SU-DHL-6 (cell line): ENCODE data around the gene DCHS1.

Source experiments
- H2AFZ ChIP-seq: fragments of 200-600 bp; sonication (generic); 2 replicates; pipeline ENCODE4 v1.6.1; 2014; ENCODE audit warnings: low read depth, mild to moderate bottlenecking, moderate library complexity, mixed read lengths, antibody characterized with exemption, low read length; ENCODE audit not compliant: severe bottlenecking
- H3F3A ChIP-seq: fragments of 200-600 bp; shearing (Covaris generic); 2 replicates; pipeline ENCODE4 v1.6.0; 2016; ENCODE audit warnings: antibody characterized with exemption, mild to moderate bottlenecking; ENCODE audit not compliant: insufficient read depth
- H3K27ac ChIP-seq: fragments of 200-600 bp; sonication (generic); 2 replicates; pipeline ENCODE4 v1.5.1; 2016; ENCODE audit warnings: low read depth, mild to moderate bottlenecking, low read length, moderate library complexity, mixed read lengths
- H3K27me3 ChIP-seq: fragments of 200-600 bp; sonication (generic), shearing (Covaris generic); 2 replicates; pipeline ENCODE4 v1.6.0; 2014; ENCODE audit warnings: mild to moderate bottlenecking, low read length
- H3K36me3 ChIP-seq: fragments of 200-600 bp; sonication (generic); 2 replicates; pipeline ENCODE4 v1.6.1; 2014; ENCODE audit warnings: mild to moderate bottlenecking, low read length, mixed read lengths
- H3K4me2 ChIP-seq: fragments of 300-600, 200-600 bp; shearing (Covaris generic), sonication (generic); 2 replicates; pipeline ENCODE4 v1.6.0; 2014; ENCODE audit warnings: low read length, low read depth, mild to moderate bottlenecking; ENCODE audit not compliant: poor library complexity, severe bottlenecking
- H3K4me3 ChIP-seq: fragments of 200-600 bp; sonication (generic); 2 replicates; pipeline ENCODE4 v1.5.1; 2014; ENCODE audit warnings: antibody characterized with exemption, low read length, mild to moderate bottlenecking, mixed read lengths; ENCODE audit not compliant: insufficient read depth, poor library complexity, severe bottlenecking
- H3K79me2 ChIP-seq: fragments of 200-600 bp; sonication (generic); 2 replicates; pipeline ENCODE4 v1.6.1; 2014; ENCODE audit warnings: mild to moderate bottlenecking, low read length, moderate library complexity; ENCODE audit not compliant: insufficient read depth
- H3K9ac ChIP-seq: fragments of 200-600 bp; sonication (generic); 2 replicates; pipeline ENCODE4 v1.7.0; 2014; ENCODE audit warnings: mild to moderate bottlenecking, low read length
- H3K9me2 ChIP-seq: fragments of 200-600 bp; sonication (generic); replicated peaks from 2 replicates; pipeline ENCODE4 v1.6.1; 2014; ENCODE audit warnings: low read length; ENCODE audit not compliant: insufficient read depth
- H3K9me3 ChIP-seq: fragments of 200-600 bp; sonication (generic); 2 replicates; pipeline ENCODE4 v1.6.1; 2014; ENCODE audit warnings: low read length, mixed read lengths; ENCODE audit not compliant: insufficient read depth
- H4K20me1 ChIP-seq: fragments of 200-600 bp; sonication (generic); 2 replicates; pipeline ENCODE4 v1.6.1; 2014; ENCODE audit warnings: low read depth, mild to moderate bottlenecking, antibody characterized with exemption, low read length, moderate library complexity, mixed read lengths
- CTCF ChIP-seq: fragments of 200-600 bp; sonication (generic); IDR thresholded peaks from one replicate; pipeline ENCODE4 v1.5.1; 2017; ENCODE audit warnings: antibody characterized with exemption, mild to moderate bottlenecking, low read length, moderate library complexity; ENCODE audit not compliant: insufficient read depth, poor library complexity, severe bottlenecking
- EZH2phosphoT487 ChIP-seq: fragments of 200-600 bp; sonication (generic), shearing (Covaris generic); conservative IDR thresholded peaks from 2 replicates; pipeline ENCODE4 v1.6.1; 2018; ENCODE audit warnings: mild to moderate bottlenecking, antibody characterized with exemption, low read length, moderate library complexity, mixed read lengths

Gene DCHS1

GRCh38 chr11:6627762-6628241, 27.8 kb downstream of the DCHS1 start:
- H2AFZ ChIP-seq = no peak overlapping the region

GRCh38 chr11:6626971-6627761, 28.4 kb downstream of the DCHS1 start:
- Histone ChIP-seq H3K4me3 (no peak overlapping the region), H2AFZ (no peak overlapping the region), H3F3A (no peaks in the 10 kb centered on the region), H3K79me2 (no peaks in the 10 kb centered on the region), H3K27me3 (no peaks in the 10 kb centered on the region), H3K9ac (no peak overlapping the region), H4K20me1 (no peaks in the 10 kb centered on the region), H3K27ac (no peak overlapping the region), H3K4me2 (peak overlapping the region; percentile 1), H3K9me2 (no peaks in the 10 kb centered on the region), H3K9me3 (no peaks in the 10 kb centered on the region), H3K36me3 (no peaks in the 10 kb centered on the region)
- TF ChIP-seq CTCF (no peak), EZH2phosphoT487 (no peak)

More at GRCh38 chr11:6627762-6628241, 27.8 kb downstream of the DCHS1 start:
- Histone ChIP-seq H3K27me3 (no peaks in the 10 kb centered on the region), H3K9me3 (no peaks in the 10 kb centered on the region), H3K36me3 (no peaks in the 10 kb centered on the region), H3F3A (no peaks in the 10 kb centered on the region), H3K4me2 (peak overlapping the region; percentile 1), H3K4me3 (no peak overlapping the region), H4K20me1 (no peaks in the 10 kb centered on the region), H3K9me2 (no peaks in the 10 kb centered on the region), H3K79me2 (no peaks in the 10 kb centered on the region), H3K9ac (no peak overlapping the region), H3K27ac (no peak overlapping the region)
- TF ChIP-seq CTCF (no peak), EZH2phosphoT487 (no peak)

- Histone ChIP-seq H3K9ac (no peak overlapping the region), H3K27ac (no peak overlapping the region), H3K36me3 (no peaks in the 10 kb centered on the region), H3K9me3 (no peaks in the 10 kb centered on the region), H2AFZ (no peak overlapping the region), H3K79me2 (no peaks in the 10 kb centered on the region), H3K27me3 (no peaks in the 10 kb centered on the region), H3K4me3 (no peak overlapping the region), H3K4me2 (no peak overlapping the region), H3K9me2 (no peaks in the 10 kb centered on the region), H3F3A (no peaks in the 10 kb centered on the region), H4K20me1 (no peaks in the 10 kb centered on the region)
- TF ChIP-seq EZH2phosphoT487 (no peak), CTCF (no peak)
Observed at GRCh38 chr11:6625832-6626420, 29.7 kb downstream of the DCHS1 start.
